DND-41 (cell line): ENCODE data around the gene PTH2R.

Source experiments
- EZH2 ChIP-seq: IDR thresholded peaks from 3 replicates; pipeline ENCODE4 v1.6.1; 2012; ENCODE audit warnings: borderline replicate concordance, low read depth, mild to moderate bottlenecking, moderate library complexity, low read length, inconsistent platforms; ENCODE audit not compliant: severe bottlenecking
- TF ChIP-seq, protein P1 (sequence below): IDR thresholded peaks from 2 replicates; pipeline ENCODE4 v1.5.1; 2012; ENCODE audit warnings: borderline replicate concordance, low read length, moderate library complexity, mild to moderate bottlenecking; ENCODE audit not compliant: poor library complexity, severe bottlenecking; ENCODE audit errors: extremely low read depth

DNA sequence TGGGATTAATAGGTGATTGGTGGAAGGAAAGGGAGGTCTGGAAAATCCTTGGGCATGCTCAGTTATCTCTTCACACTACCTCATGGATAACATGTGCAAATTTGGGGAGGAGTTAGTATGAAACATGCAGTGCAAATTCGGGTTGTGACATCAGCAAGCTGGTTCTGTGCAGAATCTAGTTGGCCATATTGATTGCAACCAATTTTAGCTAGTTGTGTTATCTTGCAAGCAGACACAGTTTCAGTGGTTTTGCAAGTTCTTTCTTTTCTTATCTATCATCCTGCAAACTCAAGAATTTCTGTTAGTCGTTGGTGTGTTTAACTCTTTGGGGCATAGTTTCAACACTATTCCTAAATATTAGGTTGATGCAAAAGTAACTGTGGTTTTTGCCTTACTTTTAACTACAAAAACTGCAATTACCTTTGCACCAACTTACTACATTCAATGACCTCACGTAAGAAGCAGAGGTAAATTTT, 135.4 kb downstream of the PTH2R start:
- TF ChIP-seq, protein P1, sequence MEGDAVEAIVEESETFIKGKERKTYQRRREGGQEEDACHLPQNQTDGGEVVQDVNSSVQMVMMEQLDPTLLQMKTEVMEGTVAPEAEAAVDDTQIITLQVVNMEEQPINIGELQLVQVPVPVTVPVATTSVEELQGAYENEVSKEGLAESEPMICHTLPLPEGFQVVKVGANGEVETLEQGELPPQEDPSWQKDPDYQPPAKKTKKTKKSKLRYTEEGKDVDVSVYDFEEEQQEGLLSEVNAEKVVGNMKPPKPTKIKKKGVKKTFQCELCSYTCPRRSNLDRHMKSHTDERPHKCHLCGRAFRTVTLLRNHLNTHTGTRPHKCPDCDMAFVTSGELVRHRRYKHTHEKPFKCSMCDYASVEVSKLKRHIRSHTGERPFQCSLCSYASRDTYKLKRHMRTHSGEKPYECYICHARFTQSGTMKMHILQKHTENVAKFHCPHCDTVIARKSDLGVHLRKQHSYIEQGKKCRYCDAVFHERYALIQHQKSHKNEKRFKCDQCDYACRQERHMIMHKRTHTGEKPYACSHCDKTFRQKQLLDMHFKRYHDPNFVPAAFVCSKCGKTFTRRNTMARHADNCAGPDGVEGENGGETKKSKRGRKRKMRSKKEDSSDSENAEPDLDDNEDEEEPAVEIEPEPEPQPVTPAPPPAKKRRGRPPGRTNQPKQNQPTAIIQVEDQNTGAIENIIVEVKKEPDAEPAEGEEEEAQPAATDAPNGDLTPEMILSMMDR: no peak
- no peak for TF ChIP-seq EZH2
